ENCODE data around the gene FBXW2. TPM values are rescaled to one million over a fixed set of nuclear protein-coding genes. Genes with fewer than 3 reads are reported as not detected.

Gene FBXW2
- 13.7 and 30.1 TPM in 2 replicates for total RNA-seq

DNA sequence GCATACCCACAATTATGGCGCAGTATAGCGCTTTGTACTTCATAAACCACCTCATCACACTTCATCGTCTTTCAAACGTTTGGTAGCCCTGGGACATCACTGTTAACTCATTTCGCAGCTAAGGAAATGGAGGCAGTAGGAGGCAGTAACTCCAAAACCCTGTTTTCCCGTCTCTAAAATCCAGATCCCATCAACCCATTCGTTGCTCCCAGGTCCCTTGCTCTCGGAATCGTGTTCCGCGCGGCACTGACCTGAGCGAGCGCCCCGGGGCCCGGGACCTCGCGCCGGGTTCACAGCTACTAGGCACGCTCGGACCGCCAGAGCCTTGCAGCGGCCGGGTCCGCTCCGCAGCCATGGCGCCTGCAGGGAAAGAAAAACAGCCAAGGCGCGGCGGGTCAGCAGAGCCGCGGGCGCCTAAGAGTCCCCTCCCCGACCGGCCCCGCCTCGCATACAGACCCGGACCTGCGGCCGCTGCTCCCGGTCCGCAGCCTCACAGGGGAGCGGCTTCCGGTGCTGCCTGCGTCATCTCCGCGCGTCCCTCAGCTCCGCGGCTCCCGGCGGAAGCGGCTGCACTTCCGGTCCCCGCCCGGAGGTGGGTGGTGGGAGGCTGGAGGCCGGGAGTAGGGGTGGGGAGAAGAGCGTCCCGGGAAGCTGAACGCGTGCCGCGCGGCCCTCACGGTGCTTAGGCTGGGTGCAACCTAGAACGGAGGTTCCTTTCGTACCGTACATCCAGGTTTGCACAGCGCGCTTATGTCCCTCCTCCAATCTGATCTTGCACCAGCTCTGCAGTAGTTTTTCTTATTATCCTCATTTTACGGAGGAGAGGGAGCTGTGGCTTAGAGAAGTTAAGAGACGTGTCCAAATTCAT is at the start of gene FBXW2:
Gene FBXW2, minus strand, starts transcription at position 519 of the 868 bp plus-strand sequence. CDS start 5,158 bp downstream, outside the sequence.

DNA sequence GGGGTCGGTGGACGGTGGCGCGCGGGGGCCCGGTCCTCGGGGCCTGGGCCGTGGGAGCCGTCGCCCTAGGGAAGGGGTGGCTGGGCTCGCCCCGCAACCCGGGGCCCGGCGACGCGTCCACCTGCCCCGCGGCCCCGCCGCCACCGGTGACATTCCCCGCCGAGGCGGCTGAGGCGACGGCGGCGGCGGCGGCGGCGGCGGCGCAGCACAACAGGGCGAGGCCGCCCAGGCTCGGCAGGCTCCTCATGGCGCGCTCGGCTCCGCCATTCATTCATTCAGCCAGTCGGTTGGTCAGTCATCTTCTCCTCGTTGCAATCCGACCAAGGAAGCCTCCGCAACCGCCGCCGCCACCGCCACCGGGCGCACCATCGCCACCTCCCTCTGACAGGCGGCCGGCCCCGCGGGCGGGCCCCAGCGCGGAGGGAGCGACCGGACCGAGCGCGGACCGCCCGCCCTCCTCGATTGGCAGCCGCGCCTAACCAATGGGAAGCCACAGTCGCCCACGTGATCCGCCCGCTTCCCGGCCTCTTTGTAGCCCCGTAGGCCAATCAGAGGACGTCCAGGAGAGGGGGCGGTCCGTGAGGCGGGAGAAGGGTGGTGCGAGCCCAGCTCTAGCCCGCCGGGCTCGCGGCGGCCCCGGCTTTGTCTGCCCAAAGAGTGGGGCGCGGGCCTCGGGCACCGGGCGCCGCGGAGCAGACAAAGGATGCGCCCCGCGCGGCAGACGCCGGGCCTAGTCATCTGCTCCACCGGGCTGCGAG is 78.9 kb downstream of the FBXW2 start, which contains the start of gene MEGF9:
Gene MEGF9, minus strand, starts transcription at position 383 of the 758 bp plus-strand sequence. Its CDS starts 112 bp downstream, at position 271.

Other genes with a start within 250 kb of the FBXW2 start
- gene CDK5RAP2, start 213.2 kb downstream of the FBXW2 start, total RNA-seq = 19.7 and 25.1 TPM in 2 replicates
- gene MEGF9, start 78.9 kb downstream of the FBXW2 start, total RNA-seq = 4.5 and 6.0 TPM in 2 replicates
- gene PSMD5, start 49.5 kb upstream of the FBXW2 start, total RNA-seq = 23.3 and 25.9 TPM in 2 replicates
- 9.6 and 26.4 TPM in 2 replicates for gene PHF19, start 83.8 kb upstream of the FBXW2 start, total RNA-seq
- 0.54 and 0.97 TPM in 2 replicates for gene TRAF1, start 133.4 kb upstream of the FBXW2 start, total RNA-seq